Measurements from ENCODE around the gene ARSG.
"Not testable (repeated sequence)": the region's sequence is repeated elsewhere in the genome, so short reads cannot be mapped to it uniquely, and the experiment has no call there.

ARSG gene

DNA sequence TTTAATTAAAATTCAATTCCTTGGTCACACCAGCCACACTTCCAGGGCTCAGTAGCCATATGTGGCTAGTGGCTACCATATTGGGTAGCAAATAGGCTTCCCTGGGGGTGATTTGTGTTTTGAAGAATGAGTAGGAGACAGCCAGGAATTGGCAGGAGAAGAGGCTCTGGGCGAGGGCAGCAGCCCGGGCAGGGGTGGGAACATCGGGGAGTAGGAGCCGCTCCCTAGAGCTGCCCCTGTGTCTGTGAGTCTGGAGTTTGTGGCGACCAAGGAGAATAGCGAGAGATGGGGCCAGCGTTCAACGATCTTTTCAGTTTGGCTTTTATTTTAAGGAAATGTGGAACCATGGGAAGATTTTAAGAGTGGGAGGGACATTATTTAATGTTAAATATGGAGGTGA, 84.3 kb downstream of the ARSG start:
- TF ChIP-seq, protein P1, sequence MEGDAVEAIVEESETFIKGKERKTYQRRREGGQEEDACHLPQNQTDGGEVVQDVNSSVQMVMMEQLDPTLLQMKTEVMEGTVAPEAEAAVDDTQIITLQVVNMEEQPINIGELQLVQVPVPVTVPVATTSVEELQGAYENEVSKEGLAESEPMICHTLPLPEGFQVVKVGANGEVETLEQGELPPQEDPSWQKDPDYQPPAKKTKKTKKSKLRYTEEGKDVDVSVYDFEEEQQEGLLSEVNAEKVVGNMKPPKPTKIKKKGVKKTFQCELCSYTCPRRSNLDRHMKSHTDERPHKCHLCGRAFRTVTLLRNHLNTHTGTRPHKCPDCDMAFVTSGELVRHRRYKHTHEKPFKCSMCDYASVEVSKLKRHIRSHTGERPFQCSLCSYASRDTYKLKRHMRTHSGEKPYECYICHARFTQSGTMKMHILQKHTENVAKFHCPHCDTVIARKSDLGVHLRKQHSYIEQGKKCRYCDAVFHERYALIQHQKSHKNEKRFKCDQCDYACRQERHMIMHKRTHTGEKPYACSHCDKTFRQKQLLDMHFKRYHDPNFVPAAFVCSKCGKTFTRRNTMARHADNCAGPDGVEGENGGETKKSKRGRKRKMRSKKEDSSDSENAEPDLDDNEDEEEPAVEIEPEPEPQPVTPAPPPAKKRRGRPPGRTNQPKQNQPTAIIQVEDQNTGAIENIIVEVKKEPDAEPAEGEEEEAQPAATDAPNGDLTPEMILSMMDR (IDR thresholded peaks at IDR 0.05; ENCODE audit: control insufficient read depth, insufficient read depth, low read depth, low read length, missing control alignments) = no peak
- no peak for DNase-seq (ENCODE audit: low read depth)
- H3K4me3 ChIP-seq (ENCODE audit: control insufficient read depth, low read depth, low read length) = no peak overlapping the region

DNA sequence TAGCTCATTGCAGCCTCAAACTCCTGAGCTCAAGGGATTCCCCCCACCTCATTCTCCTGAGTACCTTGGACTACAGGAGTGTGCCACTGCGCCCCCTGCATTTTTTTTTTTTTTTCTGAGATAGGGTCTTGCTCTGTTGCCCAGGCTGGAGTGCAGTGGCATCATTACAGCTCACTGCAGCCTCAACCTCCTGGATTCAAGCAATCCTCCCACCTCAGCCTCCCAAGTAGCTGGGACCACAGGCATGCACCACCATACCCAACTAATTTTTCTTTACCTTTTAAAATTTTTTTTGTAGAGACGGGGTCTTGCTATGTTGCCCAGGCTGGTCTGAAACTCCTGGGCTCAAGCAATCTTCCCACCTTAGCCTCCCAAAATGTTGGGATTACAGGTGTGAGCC, 84.9 kb downstream of the ARSG start:
- DNase-seq (ENCODE audit: low read depth); H3K4me3 ChIP-seq (ENCODE audit: control insufficient read depth, low read depth, low read length): not testable (repeated sequence)

DNA sequence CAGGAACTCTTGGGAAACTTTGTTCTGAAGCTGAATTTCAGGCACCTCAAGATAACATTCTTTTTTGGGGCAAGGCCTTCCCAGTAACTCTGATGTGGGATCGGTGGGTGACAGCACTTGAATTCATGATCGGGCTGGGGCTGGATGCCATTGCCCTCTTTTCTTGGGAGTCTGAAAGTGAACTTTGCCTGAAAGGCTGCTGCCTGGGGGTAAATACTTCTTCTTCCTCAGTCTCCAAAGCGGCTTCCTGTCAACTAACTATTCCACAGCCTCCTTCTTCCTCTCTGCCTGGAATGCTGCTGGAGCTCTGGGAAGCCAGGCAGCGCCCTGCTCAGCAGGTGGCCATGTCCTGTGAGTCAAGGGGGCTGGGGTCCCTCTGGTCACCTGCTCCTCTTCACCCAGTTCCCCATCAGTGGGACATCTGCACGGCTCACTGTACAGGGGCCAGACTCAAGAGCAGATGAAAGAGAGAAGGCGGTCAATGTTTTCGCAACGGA, 86.5 kb downstream of the ARSG start:
- no peak for DNase-seq (ENCODE audit: low read depth)
- no peak overlapping the region; the same call in 1 of the 2 replicates for H3K4me3 ChIP-seq (ENCODE audit: control insufficient read depth, low read depth, low read length)

DNA sequence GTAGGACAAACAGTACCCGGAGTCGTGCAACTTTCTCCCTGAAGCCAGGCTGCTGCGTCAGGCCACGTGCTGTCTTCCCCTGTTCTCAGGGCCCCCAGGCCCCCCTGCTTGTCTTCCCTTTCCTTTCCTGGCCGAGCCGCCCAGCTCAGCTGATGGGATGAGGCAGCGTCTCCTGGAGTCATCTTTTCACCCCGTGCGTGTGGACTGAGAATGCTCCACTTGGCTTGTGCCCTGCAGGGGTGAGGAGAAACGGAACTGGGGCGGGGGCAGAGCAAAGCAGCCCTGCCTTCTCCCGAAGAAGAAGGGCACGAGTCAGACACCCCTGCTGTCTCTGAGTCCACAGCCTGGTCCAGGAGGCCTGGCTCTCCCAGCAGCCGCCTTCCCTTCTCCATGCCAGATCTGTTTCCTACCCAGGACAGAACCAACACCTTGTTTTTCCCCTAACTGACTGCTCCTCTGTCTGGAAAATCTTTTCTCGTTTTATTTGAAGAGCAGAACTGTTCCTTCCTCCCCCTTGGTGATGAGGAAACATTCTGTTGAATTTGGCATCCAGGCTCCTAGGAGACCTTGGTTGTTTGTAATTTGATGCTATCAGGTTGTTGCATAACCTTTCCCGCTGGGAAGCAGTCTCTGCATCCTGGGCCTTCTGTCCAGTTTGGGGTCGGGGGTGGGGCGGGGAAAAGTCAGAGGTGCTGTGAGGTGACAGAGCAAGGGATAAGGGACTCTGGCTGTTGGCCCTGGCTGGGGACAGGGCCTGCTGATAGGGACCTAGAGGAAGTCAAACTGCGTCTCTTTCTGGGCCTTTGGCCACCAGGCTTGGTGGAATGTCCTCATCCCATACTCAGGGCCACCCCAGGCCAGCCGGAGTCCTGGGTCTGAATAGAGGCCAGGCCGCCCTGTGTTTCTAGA, 87.2 kb downstream of the ARSG start:
- TF ChIP-seq, protein P1 (IDR thresholded peaks at IDR 0.05; ENCODE audit: control insufficient read depth, insufficient read depth, low read depth, low read length, missing control alignments) = no peak
- H3K4me3 ChIP-seq (ENCODE audit: control insufficient read depth, low read depth, low read length) = peak overlapping the region; percentile 5; the same call in 1 of the 2 replicates
- DNase-seq (ENCODE audit: low read depth) = peak; percentile 89

More for the DNA sequence above, 86.5 kb downstream of the ARSG start:
- TF ChIP-seq, protein P1 (IDR thresholded peaks at IDR 0.05; ENCODE audit: control insufficient read depth, insufficient read depth, low read depth, low read length, missing control alignments) = no peak

DNA sequence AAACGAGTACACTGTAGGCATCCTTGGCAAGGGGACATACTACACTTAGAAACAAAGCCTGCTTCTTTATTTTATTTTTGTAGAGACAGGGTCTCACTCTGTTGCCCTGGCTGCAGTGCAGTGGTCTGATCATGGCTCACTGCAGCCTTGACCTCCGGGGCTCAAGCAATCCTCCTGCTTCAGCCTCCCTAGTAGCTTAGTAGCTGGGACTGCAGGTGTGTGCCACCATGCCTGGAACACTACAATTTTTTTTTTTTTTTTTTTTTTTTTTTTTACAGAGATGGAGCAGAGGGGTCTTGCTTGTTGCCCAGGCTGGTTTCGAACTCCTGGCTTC, 87.8 kb downstream of the ARSG start:
- no peak overlapping the region for H3K4me3 ChIP-seq (ENCODE audit: control insufficient read depth, low read depth, low read length)
- DNase-seq (ENCODE audit: low read depth) = no peak
- TF ChIP-seq, protein P1 (IDR thresholded peaks at IDR 0.05; ENCODE audit: control insufficient read depth, insufficient read depth, low read depth, low read length, missing control alignments) = no peak

DNA sequence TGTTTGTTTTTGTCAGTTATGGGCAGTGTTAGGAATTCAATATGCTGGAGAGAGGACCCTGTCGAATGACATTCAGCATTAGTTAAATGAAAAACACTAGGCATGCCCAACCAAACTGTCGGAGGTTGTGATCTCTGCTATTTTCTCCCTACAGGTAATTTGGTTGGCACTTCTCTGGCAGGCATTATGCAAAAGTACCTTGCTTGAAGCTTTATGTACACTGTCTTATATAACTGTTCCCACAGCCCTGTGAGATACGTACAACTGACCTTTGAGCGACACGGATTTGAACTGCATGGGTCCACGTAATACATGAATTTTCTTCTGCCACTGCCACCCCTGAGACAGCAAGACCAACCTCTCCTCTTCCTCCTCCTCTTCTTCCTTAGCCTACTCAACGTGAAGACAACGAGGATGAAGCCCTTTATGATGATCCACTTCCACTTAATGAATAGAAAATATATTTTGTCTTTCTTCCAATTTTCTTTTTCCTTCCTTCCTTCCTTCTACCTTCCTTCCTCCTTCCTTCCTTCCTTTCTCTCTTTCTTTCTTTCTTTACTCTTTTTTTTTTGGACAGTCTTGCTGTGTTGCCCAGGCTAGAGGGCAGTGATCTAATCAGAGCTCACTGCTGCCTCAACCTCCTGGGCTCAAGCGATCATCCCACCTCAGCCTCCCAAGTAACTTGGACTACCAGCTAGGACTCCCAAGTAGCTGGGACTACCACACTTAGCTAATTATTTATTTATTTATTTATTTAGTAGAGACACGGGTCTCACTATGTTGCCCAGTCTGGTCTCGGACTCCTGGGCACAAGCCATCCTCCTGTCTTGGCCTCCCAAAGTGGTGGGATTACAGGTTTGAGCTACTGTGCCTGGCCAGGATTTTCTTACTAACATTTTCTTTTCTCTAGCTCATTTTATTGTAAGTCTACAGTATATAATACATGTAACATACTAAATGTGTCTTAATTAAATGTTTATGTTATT, 88.7 kb downstream of the ARSG start:
- TF ChIP-seq, protein P1 (IDR thresholded peaks at IDR 0.05; ENCODE audit: control insufficient read depth, insufficient read depth, low read depth, low read length, missing control alignments) = no peak
- DNase-seq (ENCODE audit: low read depth) = no peak
- no peak overlapping the region for H3K4me3 ChIP-seq (ENCODE audit: control insufficient read depth, low read depth, low read length)

Measured in AG09309 (cell line).